GM18520 (cell line): ENCODE measurements around the gene CEBPZOS.
"Not testable (repeated sequence)": the region's sequence is repeated elsewhere in the genome, so short reads cannot be mapped to it uniquely, and the experiment has no call there.

Experiments used
- ATAC-seq: cut with Tn5 transposase; IDR thresholded peaks from one replicate; pipeline ENCODE4 v1.9.1; 2021; ENCODE audit not compliant: unreplicated experiment

CEBPZOS gene

GRCh38 chr2:37190290-37190689 is 6.0 kb upstream of the CEBPZOS start:
- no peak for ATAC-seq

- ATAC-seq: no peak
These were observed 5.0 kb upstream of the CEBPZOS start for GRCh38 chr2:37191253-37191652.

- ATAC-seq: no peak
These were observed 4.5 kb upstream of the CEBPZOS start for GRCh38 chr2:37191747-37192146.

GRCh38 chr2:37192551-37192950 is 3.7 kb upstream of the CEBPZOS start:
- ATAC-seq: no peak

GRCh38 chr2:37195862-37196319 is 405 bp upstream of the CEBPZOS start:
- ATAC-seq: not testable (repeated sequence)

GRCh38 chr2:37198681-37199065 is 2.4 kb downstream of the CEBPZOS start:
- no peak for ATAC-seq

GRCh38 chr2:37201208-37201607 is 4.9 kb downstream of the CEBPZOS start:
- ATAC-seq: no peak

GRCh38 chr2:37201766-37202165 is 5.5 kb downstream of the CEBPZOS start:
- no peak for ATAC-seq

- ATAC-seq: no peak
These were observed 7.4 kb downstream of the CEBPZOS start for GRCh38 chr2:37203708-37204107.

- not testable (repeated sequence) for ATAC-seq
These were observed 8.9 kb downstream of the CEBPZOS start for GRCh38 chr2:37205071-37205661.

- no peak for ATAC-seq
These were observed 9.5 kb downstream of the CEBPZOS start for GRCh38 chr2:37205689-37206341.

- not testable (repeated sequence) for ATAC-seq
These were observed 10.5 kb downstream of the CEBPZOS start for GRCh38 chr2:37206760-37207159.

GRCh38 chr2:37211212-37211611 is 14.9 kb downstream of the CEBPZOS start:
- no peak for ATAC-seq

- no peak for ATAC-seq
These were observed 15.6 kb downstream of the CEBPZOS start for GRCh38 chr2:37211939-37212338.

GRCh38 chr2:37215250-37215649 is 19.0 kb downstream of the CEBPZOS start:
- no peak for ATAC-seq

GRCh38 chr2:37219046-37219445 is 22.8 kb downstream of the CEBPZOS start:
- ATAC-seq: no peak

- no peak for ATAC-seq
These were observed 26.8 kb downstream of the CEBPZOS start for GRCh38 chr2:37223131-37223530.

- no peak for ATAC-seq
These were observed 27.8 kb downstream of the CEBPZOS start for GRCh38 chr2:37224063-37224462.

GRCh38 chr2:37225129-37225528 is 28.8 kb downstream of the CEBPZOS start:
- not testable (repeated sequence) for ATAC-seq

GRCh38 chr2:37226863-37227262 is 30.6 kb downstream of the CEBPZOS start:
- no peak for ATAC-seq

GRCh38 chr2:37228788-37229187 is 32.5 kb downstream of the CEBPZOS start:
- no peak for ATAC-seq

GRCh38 chr2:37230581-37230980 is 34.3 kb downstream of the CEBPZOS start:
- ATAC-seq: no peak
